Fibroblast of lung (primary cell): ENCODE data around the gene DPM1. TPM values are rescaled to one million over a fixed set of nuclear protein-coding genes. Genes with fewer than 3 reads are reported as not detected.
A peak's percentile ranks its signal among the peaks of the same experiment; 100 is the strongest.

Source experiments
- DNase-seq, 2 donors: peaks; one replicate each; pipeline versions ENCODE4 v3.0.0 to v3.0.0-alpha.2; 2010; ENCODE audit warnings: low read depth in 2 of 2
- H2AFZ ChIP-seq: 2 replicates; pipeline ENCODE4 v1.5.1; 2012; ENCODE audit warnings: low read length, control low read depth, inconsistent platforms
- H3K27ac ChIP-seq: 2 replicates; pipeline ENCODE4 v1.5.1; 2011; ENCODE audit warnings: low read length, control low read depth; ENCODE audit not compliant: insufficient read depth
- H3K27me3 ChIP-seq: 2 replicates; pipeline ENCODE4 v1.5.1; 2011; ENCODE audit warnings: mild to moderate bottlenecking, low read length; ENCODE audit not compliant: control insufficient read depth, insufficient read depth
- H3K36me3 ChIP-seq: 2 replicates; pipeline ENCODE4 v1.5.1; 2011; ENCODE audit warnings: low read length; ENCODE audit not compliant: control insufficient read depth, insufficient read depth
- H3K4me1 ChIP-seq: 2 replicates; pipeline ENCODE4 v1.5.1; 2011; ENCODE audit warnings: low read length; ENCODE audit not compliant: control insufficient read depth, insufficient read depth; ENCODE audit errors: extremely low read depth
- H3K4me2 ChIP-seq: 2 replicates; pipeline ENCODE4 v1.5.1; 2011; ENCODE audit warnings: low read length, control low read depth; ENCODE audit not compliant: insufficient read depth; ENCODE audit errors: extremely low read depth
- H3K4me3 ChIP-seq, 4 experiments: fragments of 200-600 bp in 1 of 4; sonication (generic) in 1 of 4; replicated peaks in 1 of 4; 2 replicates each; pipeline ENCODE4 v1.5.1; 2011 to 2016; ENCODE audit warnings: low read length in 4 of 4, low read depth in 3 of 4, mild to moderate bottlenecking in 3 of 4, control low read depth in 2 of 4, inconsistent platforms in 1 of 4, mixed read lengths in 1 of 4; ENCODE audit not compliant: insufficient read depth in 1 of 4; ENCODE audit errors: control extremely low read depth in 1 of 4
- H3K79me2 ChIP-seq: 2 replicates; pipeline ENCODE4 v1.5.1; 2012; ENCODE audit warnings: mild to moderate bottlenecking, low read length, inconsistent platforms; ENCODE audit not compliant: control insufficient read depth, insufficient read depth
- H3K9ac ChIP-seq: 2 replicates; pipeline ENCODE4 v1.5.1; 2011; ENCODE audit warnings: mild to moderate bottlenecking, low read length, control low read depth; ENCODE audit not compliant: insufficient read depth
- H3K9me3 ChIP-seq: 2 replicates; pipeline ENCODE4 v1.5.1; 2012; ENCODE audit warnings: low read depth, low read length; ENCODE audit not compliant: control insufficient read depth, insufficient read depth
- H4K20me1 ChIP-seq: 2 replicates; pipeline ENCODE4 v1.5.1; 2011; ENCODE audit warnings: low read length; ENCODE audit not compliant: control insufficient read depth, insufficient read depth; ENCODE audit errors: extremely low read depth
- CTCF ChIP-seq, 2 donors: IDR thresholded peaks in 1 of 2; conservative IDR thresholded peaks in 1 of 2; 1 replicate in 1 of 2; 2 replicates in 1 of 2; pipeline ENCODE4 v1.5.1; 2011 to 2012; ENCODE audit warnings: low read length in 2 of 2, control low read depth in 1 of 2, inconsistent platforms in 1 of 2, low read depth in 1 of 2, mild to moderate bottlenecking in 1 of 2
- EZH2 ChIP-seq: IDR thresholded peaks from 2 replicates; pipeline ENCODE4 v1.5.1; 2012; ENCODE audit warnings: low read length, control low read depth, mild to moderate bottlenecking; ENCODE audit errors: missing control alignments
- polyA plus RNA-seq, 2 donors: library from polyadenylated mRNA; depleted of rRNA in 1 of 2; stranded (reverse) in 1 of 2; unstranded in 1 of 2; fragments of >200 nt; gene quantifications; 2 replicates each; pipeline ENCODE4 v1.2.1, GENCODE V29; 2011 to 2012; ENCODE audit warnings: missing spikeins in 1 of 2
- total RNA-seq: library from RNA; depleted of rRNA; stranded (reverse); fragments of >200 nt; gene quantifications from 2 replicates; pipeline ENCODE4 v1.2.1, GENCODE V29; 2014

The DPM1 gene
- total and polyA plus RNA-seq, 2 donors (not counting 1 experiment from before 2014, with no cell fraction given), result 60.9 to 89.1 TPM

GRCh38 chr20:50920997-50921396 lies 37.3 kb downstream of the DPM1 start:
- Histone ChIP-seq H3K4me1 (peaks cover 20% of the 10 kb centered on the region), H3K27ac (peak overlapping the region; percentile 59), H3K9me3 (no peaks in the 10 kb centered on the region), H3K27me3 (no peaks in the 10 kb centered on the region), H3K4me2 (no peak overlapping the region), H3K9ac (no peak overlapping the region), H4K20me1 (peaks cover 12% of the 10 kb centered on the region), H3K79me2 (peaks cover 99% of the 10 kb centered on the region), H3K36me3 (no peaks in the 10 kb centered on the region), H2AFZ (no peak overlapping the region), H3K4me3 (no peak overlapping the region)
- TF ChIP-seq CTCF (conservative IDR thresholded peaks at IDR 0.05 in 1 of 2, IDR thresholded peaks at IDR 0.05 in 1 of 2; ENCODE audit: low read depth in 1 of 2, low read length in 2 of 2) (no peak), EZH2 (no peak)
- DNase-seq, result peak; percentile 23 to 43

GRCh38 chr20:50919567-50919966 lies 38.8 kb downstream of the DPM1 start:
- Histone ChIP-seq H3K79me2 (peaks cover 98% of the 10 kb centered on the region), H3K4me1 (peaks cover 23% of the 10 kb centered on the region), H3K9me3 (no peaks in the 10 kb centered on the region), H3K9ac (no peak overlapping the region), H2AFZ (no peak overlapping the region), H3K27ac (peak overlapping the region; percentile 56), H3K4me2 (no peak overlapping the region), H3K4me3 (no peak overlapping the region), H4K20me1 (peaks cover 12% of the 10 kb centered on the region), H3K36me3 (no peaks in the 10 kb centered on the region), H3K27me3 (no peaks in the 10 kb centered on the region)
- DNase-seq, result peak; percentile 68 to 70
- TF ChIP-seq CTCF (conservative IDR thresholded peaks at IDR 0.05 in 1 of 2, IDR thresholded peaks at IDR 0.05 in 1 of 2; ENCODE audit: low read depth in 1 of 2, low read length in 2 of 2), result no peak
- no peak for TF ChIP-seq EZH2

- Histone ChIP-seq H2AFZ (no peak overlapping the region), H3K4me3 (no peak overlapping the region), H3K9me3 (no peaks in the 10 kb centered on the region), H3K36me3 (no peaks in the 10 kb centered on the region), H3K9ac (no peak overlapping the region), H4K20me1 (peaks cover 15% of the 10 kb centered on the region), H3K4me1 (peaks cover 33% of the 10 kb centered on the region), H3K27ac (no peak overlapping the region), H3K4me2 (no peak overlapping the region), H3K79me2 (peaks cover 98% of the 10 kb centered on the region), H3K27me3 (no peaks in the 10 kb centered on the region)
- TF ChIP-seq EZH2 (no peak), CTCF (conservative IDR thresholded peaks at IDR 0.05 in 1 of 2, IDR thresholded peaks at IDR 0.05 in 1 of 2; ENCODE audit: low read depth in 1 of 2, low read length in 2 of 2) (no peak)
- peak; percentile 56 to 83 for DNase-seq
These were observed 39.9 kb downstream of the DPM1 start for GRCh38 chr20:50918403-50918802.
